Activated T-helper 1 cell treated with anti-CD3 and anti-CD28 coated beads, Interleukin-12 subunit alpha, Interleukin-12 subunit beta, Interleukin-2, Interleukin-4 antibody, amounts not matched to agents 30 ng/mL and 10 ng/mL and 1 ng/mL, durations not matched to agents 14 hours and 24 hours and 36 hours (primary cell): ENCODE results near the gene UPF1. TPM values are rescaled to one million over a fixed set of nuclear protein-coding genes. Genes with fewer than 3 reads are reported as not detected.

Experiments
- DNase-seq: peaks from one replicate; pipeline ENCODE4 v3.0.0; 2021; ENCODE audit warnings: low spot score
- H3K27ac Mint-ChIP-seq: one replicate; pipeline ENCODE4 v1.8.0; 2021; ENCODE audit warnings: mild to moderate bottlenecking, mixed read lengths
- H3K27me3 Mint-ChIP-seq: one replicate; pipeline ENCODE4 v1.8.0; 2022; ENCODE audit warnings: mild to moderate bottlenecking, moderate library complexity, mixed read lengths; ENCODE audit not compliant: insufficient read depth
- H3K36me3 Mint-ChIP-seq: one replicate; pipeline ENCODE4 v1.8.0; 2021; ENCODE audit warnings: low read depth, mixed read lengths
- H3K4me1 Mint-ChIP-seq: one replicate; pipeline ENCODE4 v1.8.0; 2021; ENCODE audit warnings: low read depth, mixed read lengths
- H3K4me3 Mint-ChIP-seq: one replicate; pipeline ENCODE4 v1.8.0; 2021; ENCODE audit warnings: mild to moderate bottlenecking, moderate library complexity, mixed read lengths
- H3K9me3 Mint-ChIP-seq: one replicate; pipeline ENCODE4 v1.8.0; 2021; ENCODE audit warnings: mixed read lengths
- intact Hi-C: fragments of 100-400 bp; cut with micrococcal nuclease; formaldehyde crosslinking; loops from one replicate; pipeline ENCODE4 v1.15.1; 2024
- total RNA-seq: library from RNA; stranded (reverse); gene quantifications from 2 replicates; pipeline ENCODE4 v1.2.3, GENCODE V29; 2022

Gene UPF1
- total RNA-seq, 1 donor from 2014 or later = 102 TPM

GRCh38 chr19:18868380-18869022, 36.7 kb downstream of the UPF1 start:
- DNase-seq = no peak
- H3K36me3 Mint-ChIP-seq = peaks cover 20% of the 10 kb centered on the region
- intact Hi-C loops = no loop called here
- peaks cover 5% of the 10 kb centered on the region for H3K4me1 Mint-ChIP-seq
- no peak overlapping the region for H3K27ac Mint-ChIP-seq
- no peak overlapping the region for H3K4me3 Mint-ChIP-seq
- no peaks in the 10 kb centered on the region for H3K9me3 Mint-ChIP-seq
- H3K27me3 Mint-ChIP-seq = peaks cover 3% of the 10 kb centered on the region

- Mint-ChIP-seq H3K4me1 (peaks cover 5% of the 10 kb centered on the region), H3K9me3 (no peaks in the 10 kb centered on the region), H3K27me3 (peaks cover 3% of the 10 kb centered on the region), H3K4me3 (no peak overlapping the region), H3K36me3 (peaks cover 16% of the 10 kb centered on the region), H3K27ac (no peak overlapping the region)
- intact Hi-C loops = no loop called here
- DNase-seq = no peak
Observed at GRCh38 chr19:18869023-18869618, 37.4 kb downstream of the UPF1 start.

GRCh38 chr19:18869781-18870530, 38.2 kb downstream of the UPF1 start:
- peaks cover 3% of the 10 kb centered on the region for H3K27me3 Mint-ChIP-seq
- no peak overlapping the region for H3K4me3 Mint-ChIP-seq
- H3K4me1 Mint-ChIP-seq = peaks cover 5% of the 10 kb centered on the region
- DNase-seq = no peak
- peaks cover 13% of the 10 kb centered on the region for H3K36me3 Mint-ChIP-seq
- intact Hi-C loops = no loop called here
- H3K27ac Mint-ChIP-seq = no peak overlapping the region
- no peaks in the 10 kb centered on the region for H3K9me3 Mint-ChIP-seq

DNA sequence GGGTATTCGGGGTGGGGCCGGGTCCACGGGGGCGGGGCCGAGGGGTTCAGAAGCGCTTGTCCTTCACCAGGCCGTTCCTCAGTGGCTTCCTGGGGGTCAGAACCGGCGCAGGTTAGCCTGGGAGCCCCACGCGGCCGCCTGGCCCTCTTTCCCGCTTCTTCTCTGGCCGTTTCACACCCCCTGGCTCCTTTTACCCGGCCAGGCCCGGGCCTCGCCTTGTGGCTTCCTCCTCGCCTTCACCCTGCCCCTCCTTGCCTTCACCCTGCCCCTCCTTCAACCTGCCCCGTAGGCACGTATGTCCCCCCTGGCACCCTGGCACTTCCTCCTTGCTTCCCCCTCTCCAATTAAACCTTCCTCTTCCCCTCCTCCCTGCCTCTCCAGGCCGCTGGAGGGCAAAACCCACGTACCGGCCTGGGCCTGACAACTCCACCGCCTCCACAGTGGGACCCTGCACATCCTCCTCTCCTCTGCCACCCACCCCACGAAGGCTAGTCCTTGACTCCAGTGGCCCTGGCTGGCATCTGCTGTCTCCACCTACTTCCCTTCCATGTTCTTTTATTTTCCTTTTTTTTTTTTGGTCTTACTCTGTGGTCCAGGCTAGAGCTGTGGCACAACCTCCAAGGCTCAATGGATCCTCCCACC, 38.9 kb downstream of the UPF1 start:
- peaks cover 13% of the 10 kb centered on the region for H3K36me3 Mint-ChIP-seq
- no peaks in the 10 kb centered on the region for H3K9me3 Mint-ChIP-seq
- H3K4me3 Mint-ChIP-seq = no peak overlapping the region
- no peak for DNase-seq
- H3K27ac Mint-ChIP-seq = no peak overlapping the region
- intact Hi-C loops = no loop called here
- peaks cover 3% of the 10 kb centered on the region for H3K27me3 Mint-ChIP-seq
- H3K4me1 Mint-ChIP-seq = peaks cover 5% of the 10 kb centered on the region

- H3K27me3 Mint-ChIP-seq = peaks cover 3% of the 10 kb centered on the region
- intact Hi-C loops = no loop called here
- no peaks in the 10 kb centered on the region for H3K9me3 Mint-ChIP-seq
- H3K4me1 Mint-ChIP-seq = peaks cover 5% of the 10 kb centered on the region
- no peak overlapping the region for H3K27ac Mint-ChIP-seq
- DNase-seq = no peak
- H3K4me3 Mint-ChIP-seq = no peak overlapping the region
- H3K36me3 Mint-ChIP-seq = peaks cover 10% of the 10 kb centered on the region
Observed at GRCh38 chr19:18871543-18871942, 39.8 kb downstream of the UPF1 start.

DNA sequence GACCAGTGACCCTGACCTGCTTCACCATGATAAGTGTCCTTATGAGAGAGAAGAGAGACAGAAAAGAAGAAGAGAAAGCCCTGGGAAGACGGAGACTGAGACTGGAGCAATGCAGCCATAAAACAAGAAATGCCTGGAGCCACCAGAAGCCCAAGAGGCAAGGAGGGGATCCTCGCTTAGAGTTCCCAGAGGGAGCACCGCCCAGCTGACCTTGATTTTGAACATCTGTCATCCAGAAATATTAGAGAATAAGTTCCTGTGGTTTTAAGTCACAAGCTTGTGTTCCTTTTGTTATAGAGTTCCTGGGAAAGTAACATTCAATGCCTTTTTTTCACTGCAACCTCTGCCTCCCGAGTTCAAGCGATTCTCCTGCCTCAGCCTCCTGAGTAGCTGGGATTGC, 44.0 kb downstream of the UPF1 start:
- Mint-ChIP-seq H3K9me3 (no peaks in the 10 kb centered on the region), H3K27me3 (peaks cover 3% of the 10 kb centered on the region), H3K4me3 (no peak overlapping the region), H3K4me1 (peaks cover 5% of the 10 kb centered on the region), H3K36me3 (no peaks in the 10 kb centered on the region), H3K27ac (no peak overlapping the region)
- DNase-seq = no peak
- intact Hi-C loops = no loop called here

DNA sequence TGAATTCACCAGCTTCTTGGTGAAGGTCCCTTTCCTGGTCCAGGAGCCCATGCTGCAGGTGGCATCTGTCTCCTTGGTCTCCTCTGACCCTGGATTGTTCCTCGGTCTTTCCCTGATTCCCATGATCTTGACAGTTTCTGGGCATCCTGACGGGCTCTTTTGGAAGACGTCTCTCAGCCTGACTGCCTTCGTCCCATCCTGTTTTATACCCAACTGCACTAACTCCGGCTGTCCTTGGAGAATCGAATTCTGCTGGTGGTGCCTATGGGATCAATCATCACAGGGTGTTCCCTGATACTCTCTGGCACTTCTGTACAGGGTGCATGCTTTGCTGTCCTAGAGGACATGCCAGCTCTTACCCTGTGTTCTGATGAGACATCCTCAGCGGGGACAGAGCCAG, 45.1 kb downstream of the UPF1 start:
- Mint-ChIP-seq H3K9me3 (no peaks in the 10 kb centered on the region), H3K4me1 (peaks cover under 1% of the 10 kb centered on the region), H3K4me3 (no peak overlapping the region), H3K27me3 (no peaks in the 10 kb centered on the region), H3K27ac (no peak overlapping the region), H3K36me3 (no peaks in the 10 kb centered on the region)
- intact Hi-C loops = no loop called here
- no peak for DNase-seq

GRCh38 chr19:18878058-18878797, 46.5 kb downstream of the UPF1 start:
- no peaks in the 10 kb centered on the region for H3K36me3 Mint-ChIP-seq
- no peak for DNase-seq
- no peak overlapping the region for H3K27ac Mint-ChIP-seq
- no peaks in the 10 kb centered on the region for H3K4me1 Mint-ChIP-seq
- H3K4me3 Mint-ChIP-seq = no peak overlapping the region
- intact Hi-C loops = no loop called here
- no peaks in the 10 kb centered on the region for H3K9me3 Mint-ChIP-seq
- H3K27me3 Mint-ChIP-seq = no peaks in the 10 kb centered on the region

GRCh38 chr19:18878858-18879578, 47.3 kb downstream of the UPF1 start:
- no peaks in the 10 kb centered on the region for H3K27me3 Mint-ChIP-seq
- no peaks in the 10 kb centered on the region for H3K4me1 Mint-ChIP-seq
- no peak overlapping the region for H3K27ac Mint-ChIP-seq
- H3K9me3 Mint-ChIP-seq = no peaks in the 10 kb centered on the region
- intact Hi-C loops = loop anchor here (1.0 kb wide), 1 partner anchor 53 kb away; no protein-coding TSS in a partner anchor
- H3K4me3 Mint-ChIP-seq = no peak overlapping the region
- no peaks in the 10 kb centered on the region for H3K36me3 Mint-ChIP-seq
- DNase-seq = no peak

GRCh38 chr19:18879579-18880373, 48.0 kb downstream of the UPF1 start:
- intact Hi-C loops = loop anchor here (1.0 kb wide), 1 partner anchor 53 kb away; no protein-coding TSS in a partner anchor
- Mint-ChIP-seq H3K9me3 (no peaks in the 10 kb centered on the region), H3K4me3 (no peak overlapping the region), H3K4me1 (no peaks in the 10 kb centered on the region), H3K27me3 (no peaks in the 10 kb centered on the region), H3K36me3 (no peaks in the 10 kb centered on the region), H3K27ac (no peak overlapping the region)
- DNase-seq = peak; percentile 5

GRCh38 chr19:18881491-18881890, 49.7 kb downstream of the UPF1 start:
- Mint-ChIP-seq H3K4me1 (no peaks in the 10 kb centered on the region), H3K9me3 (no peaks in the 10 kb centered on the region), H3K27ac (no peak overlapping the region), H3K4me3 (no peak overlapping the region), H3K27me3 (no peaks in the 10 kb centered on the region), H3K36me3 (no peaks in the 10 kb centered on the region)
- DNase-seq = no peak
- intact Hi-C loops = no loop called here
